Measurements from ENCODE around the gene SNAP29.
"Not testable (repeated sequence)": the region's sequence is repeated elsewhere in the genome, so short reads cannot be mapped to it uniquely, and the experiment has no call there.

The SNAP29 gene

GRCh38 chr22:20836987-20837823 is 21.6 kb upstream of the SNAP29 start:
- DNase-seq, result no peak

GRCh38 chr22:20839354-20839753 is 19.5 kb upstream of the SNAP29 start:
- DNase-seq, result not testable (repeated sequence)

DNA sequence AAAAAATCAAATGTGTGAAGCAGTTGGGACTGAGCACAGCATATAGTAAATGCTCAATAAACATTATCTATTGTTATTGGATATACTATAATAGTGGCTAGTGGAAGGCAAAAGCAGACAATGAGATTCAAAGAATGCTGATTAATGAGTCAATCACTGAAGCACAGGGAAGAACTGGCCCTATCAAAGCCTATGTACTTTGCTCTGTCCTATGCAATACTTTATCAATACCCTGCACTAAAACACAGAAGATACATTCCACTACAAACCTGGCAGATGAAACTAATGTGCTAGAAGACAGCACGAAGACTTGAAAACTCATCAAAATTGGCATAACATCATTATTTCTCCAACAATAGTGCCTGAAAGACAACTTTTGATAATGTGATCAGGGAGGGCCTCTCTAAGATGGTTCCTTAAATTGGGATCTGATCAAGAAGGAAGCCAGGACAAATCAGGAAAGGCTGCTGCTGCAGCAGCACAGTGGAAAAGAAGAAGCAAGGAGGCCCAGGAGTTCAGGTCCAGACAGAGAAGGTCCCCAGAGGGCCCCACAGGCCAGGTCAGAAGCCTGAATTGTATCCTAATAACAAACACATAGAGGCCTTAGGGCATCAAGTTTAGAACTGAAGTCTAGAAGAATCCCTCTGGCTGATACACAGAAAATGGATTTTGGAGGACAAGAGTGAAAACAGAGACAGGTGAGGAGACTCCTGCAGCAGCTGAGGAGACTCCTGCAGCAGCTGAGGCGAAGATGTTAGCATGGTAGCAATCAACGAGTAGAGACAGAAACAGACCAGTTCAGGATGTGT is 18.8 kb upstream of the SNAP29 start:
- DNase-seq, result no peak

DNA sequence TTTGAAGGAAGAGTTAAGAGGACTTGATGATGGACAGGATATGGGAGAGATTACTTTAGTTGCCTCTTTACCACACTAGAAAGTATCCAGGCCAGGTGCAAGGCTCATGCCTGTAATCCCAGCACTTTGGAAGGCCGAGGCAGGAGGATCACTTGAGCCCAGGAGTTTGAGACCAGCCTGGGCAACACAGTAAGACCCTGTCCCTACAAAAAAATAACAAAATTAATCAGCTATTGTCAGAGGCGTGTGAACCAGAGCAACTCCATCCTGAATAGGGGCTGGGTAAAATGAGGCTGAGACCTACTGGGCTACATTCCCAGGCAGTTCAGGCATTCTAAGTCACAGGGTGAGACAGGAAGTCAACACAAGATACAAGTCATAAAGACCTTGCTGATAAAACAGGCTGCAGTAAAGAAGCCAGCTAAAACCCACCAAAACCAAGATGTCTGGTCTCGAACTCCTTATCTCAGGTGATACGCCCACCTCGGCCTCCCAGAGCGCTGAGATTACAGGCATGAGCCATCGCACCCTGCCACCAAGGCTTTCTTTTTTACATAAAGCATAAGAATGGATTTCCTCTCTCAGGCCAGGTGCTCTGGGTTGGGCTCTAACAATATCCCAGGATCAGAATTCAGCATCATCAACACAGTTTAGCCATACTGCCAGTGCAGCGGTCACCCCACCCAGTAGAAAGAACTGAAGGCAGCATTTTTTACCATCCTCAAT is 18.0 kb upstream of the SNAP29 start:
- DNase-seq, result no peak

GRCh38 chr22:20843501-20843900 is 15.3 kb upstream of the SNAP29 start:
- no peak for DNase-seq

DNA sequence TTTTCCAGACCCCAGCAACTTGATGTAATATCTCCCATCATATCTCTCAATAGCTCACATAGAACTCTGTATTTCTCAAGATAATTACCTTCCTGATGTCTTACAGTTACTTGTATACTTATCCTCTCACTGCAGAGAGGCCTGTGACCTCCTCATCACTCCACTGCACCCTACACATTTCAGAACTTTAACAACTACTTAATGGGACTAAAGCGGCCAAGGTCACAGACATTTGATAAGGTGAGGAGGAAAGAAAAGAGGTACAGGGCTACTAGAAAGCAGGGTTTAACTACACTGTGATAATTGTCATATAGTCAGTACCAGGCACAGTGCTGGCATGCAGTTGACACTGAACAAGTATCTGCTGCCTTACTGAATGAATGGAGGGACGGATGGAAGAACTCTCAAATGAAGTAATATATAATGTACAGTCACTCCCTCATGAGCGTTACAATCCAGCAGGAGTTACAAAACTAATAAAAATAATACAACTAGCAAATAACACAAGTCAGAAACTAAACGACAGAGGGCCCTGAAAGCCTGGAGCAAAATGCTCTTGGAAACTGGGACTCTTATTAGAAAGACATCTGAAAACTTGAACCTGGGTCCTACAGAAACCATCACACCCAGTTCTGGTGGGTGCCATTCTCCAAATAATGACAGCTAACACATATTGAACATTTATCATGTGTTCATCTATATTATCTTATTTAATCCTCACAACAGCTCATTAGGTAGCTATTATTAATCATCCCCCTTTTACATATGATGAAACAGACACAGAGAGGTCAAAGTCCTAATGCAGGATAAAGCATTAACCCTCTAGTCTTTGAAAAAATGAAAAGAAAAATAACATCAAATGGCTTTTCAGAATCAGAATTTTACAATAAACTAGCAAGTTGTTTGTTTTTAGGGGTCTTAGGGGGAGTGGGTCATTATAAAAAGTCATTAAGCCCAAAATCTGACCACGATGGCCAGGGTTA is 14.5 kb upstream of the SNAP29 start:
- no peak for DNase-seq

DNA sequence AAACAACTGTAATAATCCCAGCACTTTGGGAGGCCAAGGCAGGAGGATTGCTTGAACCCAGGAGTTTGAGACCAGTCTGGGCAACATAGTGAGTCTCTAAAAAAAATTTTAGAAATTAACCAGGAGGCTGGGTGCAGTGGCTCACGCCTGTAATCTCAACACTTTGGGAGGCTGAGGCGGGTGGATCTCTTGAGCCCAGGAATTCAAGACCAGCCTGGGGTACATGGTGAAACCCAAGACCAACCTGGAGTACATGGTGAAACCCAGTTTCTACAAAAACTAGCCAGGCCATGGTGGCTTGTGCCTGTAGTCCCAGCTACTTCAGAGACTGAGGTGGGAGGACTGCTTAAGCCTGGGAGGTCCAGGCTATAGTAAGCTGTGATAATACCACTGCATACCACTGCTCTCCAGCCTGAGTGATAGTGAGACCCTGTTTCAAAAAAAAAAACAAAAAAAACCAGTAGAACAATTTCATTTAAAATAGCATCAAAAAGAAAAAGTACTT is 11.4 kb upstream of the SNAP29 start:
- DNase-seq, result no peak

DNA sequence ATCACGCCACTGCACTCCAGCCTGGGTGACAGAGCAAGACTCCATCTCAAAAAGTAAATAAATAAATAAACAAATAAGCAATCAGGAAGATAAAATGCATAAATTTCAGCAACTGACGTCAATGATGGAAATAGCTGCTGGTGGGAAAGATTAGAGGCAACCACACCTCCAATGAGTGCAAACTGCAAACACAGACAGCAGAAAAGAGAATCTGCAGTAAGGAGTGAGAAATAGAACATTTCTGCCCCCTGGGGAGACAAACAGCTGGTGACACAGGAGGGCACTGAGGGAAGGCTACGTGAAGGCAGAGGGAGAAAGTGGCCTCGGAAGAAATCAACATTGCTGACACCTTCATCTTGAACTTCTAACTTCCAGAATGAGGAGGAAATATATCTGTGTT is 6.7 kb upstream of the SNAP29 start:
- DNase-seq, result no peak

GRCh38 chr22:20852503-20852902 is 6.3 kb upstream of the SNAP29 start:
- no peak for DNase-seq

- DNase-seq, result no peak
Observed at GRCh38 chr22:20853236-20853660, 5.6 kb upstream of the SNAP29 start.

DNA sequence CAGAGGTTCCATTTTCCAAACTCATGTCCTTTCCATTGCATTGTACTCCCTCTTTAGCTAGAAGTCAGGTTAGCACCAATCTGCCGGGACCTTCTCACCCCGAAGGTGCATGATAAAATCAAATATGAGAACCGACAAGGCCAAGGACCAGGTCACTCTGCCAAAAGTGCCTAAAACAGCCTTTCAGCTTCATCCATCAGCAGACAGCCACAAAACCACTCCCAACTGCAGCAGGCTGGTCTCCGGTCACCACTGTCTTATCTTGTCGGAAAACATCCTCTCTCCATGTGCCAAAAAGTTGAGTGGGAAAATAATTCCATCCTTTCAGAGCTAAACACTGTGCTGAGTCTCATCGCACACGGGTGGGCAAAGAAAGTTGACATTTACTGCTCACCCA is 1.6 kb upstream of the SNAP29 start:
- no peak for DNase-seq

DNA sequence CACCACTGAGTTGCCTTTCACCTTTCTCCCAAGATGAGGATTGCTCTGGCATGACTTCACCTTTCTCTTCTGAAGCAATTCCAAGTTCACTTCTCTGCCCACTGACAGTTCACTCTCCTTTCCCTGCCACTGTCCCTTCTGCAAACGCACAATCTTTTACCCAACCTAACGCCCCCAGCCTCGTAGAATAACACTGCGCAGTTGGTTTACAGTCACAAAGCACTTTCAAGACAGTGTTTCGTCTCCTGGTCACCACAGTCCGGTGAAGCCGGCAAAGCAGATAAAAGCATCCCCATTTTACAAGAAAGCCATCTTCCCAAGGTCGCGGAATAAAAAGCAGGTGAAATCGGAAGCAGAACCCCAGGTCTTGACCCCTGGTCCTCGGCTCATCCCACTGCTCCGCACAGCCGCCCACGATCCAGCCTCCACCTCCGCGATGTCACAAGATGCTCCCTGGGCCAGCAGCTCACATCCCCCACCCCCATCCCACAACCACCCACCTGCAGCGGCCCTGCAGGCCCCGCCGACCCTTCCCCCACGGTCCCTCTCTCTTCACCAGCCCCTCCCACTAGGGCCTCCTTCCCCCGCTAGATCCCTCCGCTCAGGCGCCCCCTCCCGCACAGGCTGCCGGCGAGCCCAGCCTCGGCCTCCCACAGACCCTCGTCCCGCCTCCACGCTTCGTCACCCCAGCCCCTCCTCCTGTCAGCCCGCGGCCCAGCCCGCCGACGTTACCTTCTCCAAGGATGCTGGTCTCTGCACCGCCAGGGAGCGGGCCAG is 781 bp upstream of the SNAP29 start:
- peak; percentile 58 for DNase-seq

GRCh38 chr22:20859615-20860014 is 808 bp downstream of the SNAP29 start:
- DNase-seq, result no peak

GRCh38 chr22:20862540-20862939 is 3.7 kb downstream of the SNAP29 start:
- DNase-seq, result no peak

- no peak for DNase-seq
Observed at GRCh38 chr22:20863366-20863765, 4.6 kb downstream of the SNAP29 start.

- DNase-seq, result no peak
Observed at GRCh38 chr22:20864186-20864908, 5.5 kb downstream of the SNAP29 start.

GRCh38 chr22:20865331-20865730 is 6.5 kb downstream of the SNAP29 start:
- no peak for DNase-seq

- no peak for DNase-seq
Observed at GRCh38 chr22:20865875-20866445, 7.2 kb downstream of the SNAP29 start.

DNA sequence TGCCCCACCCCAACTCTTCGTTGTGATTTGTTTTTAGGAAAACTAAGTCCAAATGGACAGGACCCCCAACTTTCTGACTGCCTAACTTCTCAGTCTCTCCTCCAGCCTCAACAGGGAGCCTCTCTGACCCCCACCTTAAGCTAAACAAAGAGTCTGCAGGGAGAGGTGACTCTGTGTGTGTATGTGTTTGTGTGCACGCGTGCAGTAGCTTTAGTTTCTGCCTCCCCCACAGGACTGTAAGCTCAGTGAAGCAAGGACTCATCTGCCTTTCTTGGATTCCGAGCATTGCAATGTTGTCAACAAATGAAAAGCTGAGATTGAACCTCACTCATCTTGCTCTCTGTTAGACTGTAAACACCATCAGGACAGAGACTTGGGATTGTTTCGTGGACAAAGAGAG is 7.9 kb downstream of the SNAP29 start:
- DNase-seq, result no peak
